Suprapubic skin (tissue), 4 donors: ENCODE results near the gene ATXN2.

Experiments used
- EP300 ChIP-seq: sonication (generic); formaldehyde crosslinking; IDR thresholded peaks from one replicate; pipeline ENCODE4 v1.6.1; 2017; ENCODE audit warnings: antibody characterized with exemption
- POLR2AphosphoS5 ChIP-seq, 3 donors: sonication (generic); formaldehyde crosslinking; IDR thresholded peaks; one replicate each; pipeline ENCODE4 v1.6.1; 2017; ENCODE audit warnings: antibody characterized with exemption in 3 of 3
- TF ChIP-seq, protein P1 (sequence below), 2 donors: fragments of 200-600 bp in 1 of 2; fragments of 450-650 bp in 1 of 2; sonication (generic) in 1 of 2; IDR thresholded peaks; one replicate each; pipeline ENCODE4 v1.5.1; 2016 to 2019; ENCODE audit warnings: antibody characterized with exemption in 2 of 2, mild to moderate bottlenecking in 1 of 2, moderate library complexity in 1 of 2

DNA sequence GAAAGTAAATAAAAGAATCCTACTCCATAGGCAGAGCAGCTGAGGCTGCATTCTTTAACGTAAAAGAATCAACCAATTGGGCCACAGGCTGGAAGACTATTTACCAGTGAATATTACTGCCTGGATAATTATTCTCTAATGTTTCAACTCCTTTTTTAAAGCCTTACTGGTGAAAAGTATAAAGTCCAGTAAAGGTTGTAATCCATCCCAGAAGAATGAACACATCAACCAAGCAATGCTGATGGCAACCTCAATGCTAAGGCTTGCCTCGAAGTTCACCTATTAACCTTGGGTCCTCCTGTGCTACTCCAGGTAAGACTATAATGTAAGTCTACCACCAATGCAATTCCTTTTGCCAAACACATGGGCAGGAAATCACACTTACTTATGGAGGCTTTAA lies 77.3 kb downstream of the ATXN2 start:
- TF ChIP-seq, protein P1, sequence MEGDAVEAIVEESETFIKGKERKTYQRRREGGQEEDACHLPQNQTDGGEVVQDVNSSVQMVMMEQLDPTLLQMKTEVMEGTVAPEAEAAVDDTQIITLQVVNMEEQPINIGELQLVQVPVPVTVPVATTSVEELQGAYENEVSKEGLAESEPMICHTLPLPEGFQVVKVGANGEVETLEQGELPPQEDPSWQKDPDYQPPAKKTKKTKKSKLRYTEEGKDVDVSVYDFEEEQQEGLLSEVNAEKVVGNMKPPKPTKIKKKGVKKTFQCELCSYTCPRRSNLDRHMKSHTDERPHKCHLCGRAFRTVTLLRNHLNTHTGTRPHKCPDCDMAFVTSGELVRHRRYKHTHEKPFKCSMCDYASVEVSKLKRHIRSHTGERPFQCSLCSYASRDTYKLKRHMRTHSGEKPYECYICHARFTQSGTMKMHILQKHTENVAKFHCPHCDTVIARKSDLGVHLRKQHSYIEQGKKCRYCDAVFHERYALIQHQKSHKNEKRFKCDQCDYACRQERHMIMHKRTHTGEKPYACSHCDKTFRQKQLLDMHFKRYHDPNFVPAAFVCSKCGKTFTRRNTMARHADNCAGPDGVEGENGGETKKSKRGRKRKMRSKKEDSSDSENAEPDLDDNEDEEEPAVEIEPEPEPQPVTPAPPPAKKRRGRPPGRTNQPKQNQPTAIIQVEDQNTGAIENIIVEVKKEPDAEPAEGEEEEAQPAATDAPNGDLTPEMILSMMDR (IDR thresholded peaks at IDR 0.05), result no peak
- no peak for TF ChIP-seq POLR2AphosphoS5 (IDR thresholded peaks at IDR 0.05)
- TF ChIP-seq EP300, result no peak
